NCI-H1105 (cell line): ENCODE measurements around the gene DYSF.
"Not testable (repeated sequence)": the region's sequence is repeated elsewhere in the genome, so short reads cannot be mapped to it uniquely, and the experiment has no call there.

ENCODE experiments used
- DNase-seq: peaks from one replicate; lab custom pipeline; 2025; lab: John Stamatoyannopoulos, UW

Gene DYSF

DNA sequence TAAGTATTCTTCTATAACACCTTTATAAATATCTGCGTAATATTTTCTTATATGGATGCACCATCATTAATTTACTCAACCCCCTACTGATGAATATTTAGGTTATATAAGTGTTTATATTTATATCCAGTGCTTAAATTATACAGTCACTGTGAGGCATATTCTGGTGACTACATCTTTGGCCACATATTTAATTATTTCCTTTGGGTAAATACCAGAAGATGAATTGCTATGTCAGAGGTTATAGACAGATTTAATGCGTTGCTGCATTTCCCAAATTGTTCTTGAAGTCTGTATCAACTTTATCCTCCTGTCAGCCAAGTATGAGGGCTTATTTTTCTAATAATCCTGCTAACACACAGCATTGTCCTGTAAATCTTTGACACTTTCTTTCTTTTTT lies 18.7 kb downstream of the DYSF start:
- DNase-seq: no peak

GRCh38 chr2:71473346-71474031 lies 20.1 kb downstream of the DYSF start:
- no peak for DNase-seq

DNA sequence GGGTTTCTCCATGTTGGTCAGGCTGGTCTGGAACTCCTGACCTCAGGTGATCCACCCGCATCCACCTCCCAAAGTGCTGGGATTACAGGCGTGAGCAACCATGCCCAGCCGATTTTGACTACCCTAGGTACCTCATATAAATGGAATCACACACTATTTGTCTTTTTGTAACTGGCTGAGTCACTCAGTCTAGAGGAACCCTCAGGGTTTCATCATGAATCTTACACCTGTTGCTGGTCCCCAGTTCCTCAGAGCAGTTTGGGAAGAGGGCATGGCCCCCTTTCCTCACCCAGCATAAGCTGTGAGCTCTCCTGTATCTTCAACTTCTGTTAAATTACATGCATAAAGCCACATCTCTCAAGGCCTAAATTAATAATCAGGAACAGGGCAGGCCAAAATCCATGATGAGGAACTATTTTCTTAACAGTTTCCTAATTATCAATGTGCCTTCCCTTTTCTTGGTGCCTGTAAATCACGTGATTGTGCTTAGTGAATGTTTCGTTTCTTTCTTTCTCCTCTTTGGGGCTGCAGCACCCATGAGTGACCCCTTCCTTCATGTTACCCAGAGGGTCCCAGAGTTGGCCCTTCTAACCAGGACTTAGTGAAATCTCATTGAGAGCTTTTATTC lies 20.9 kb downstream of the DYSF start:
- no peak for DNase-seq

DNA sequence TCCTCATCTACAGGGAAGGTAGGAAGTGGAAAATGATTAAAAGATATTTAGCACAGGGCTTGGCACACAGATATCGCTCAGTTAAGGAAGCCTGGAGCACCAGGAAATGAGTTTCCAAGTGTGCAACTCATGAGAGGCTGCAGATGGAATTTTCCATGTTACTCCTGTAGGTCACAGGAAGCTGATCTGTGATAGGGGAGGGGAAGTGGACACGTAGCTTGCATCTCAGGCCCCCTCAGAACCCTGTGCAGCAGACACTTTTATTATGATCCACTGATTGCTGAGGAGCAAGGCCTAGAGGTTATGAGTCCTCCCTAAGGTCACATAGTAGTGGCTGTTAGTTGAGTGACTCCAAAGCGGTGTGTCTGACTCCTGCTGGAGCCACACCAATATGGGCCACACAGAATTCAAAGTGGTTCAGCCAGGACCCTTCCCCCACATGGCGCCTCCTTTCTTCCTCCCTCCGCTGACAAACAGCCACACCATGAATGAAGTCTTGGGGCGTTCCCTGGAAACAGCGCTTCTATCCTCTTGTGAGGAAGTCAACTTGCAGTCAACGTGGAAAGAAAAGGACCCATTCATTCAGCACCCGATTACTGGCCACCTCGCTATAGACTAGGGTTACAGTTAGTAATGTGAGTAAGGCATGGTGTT lies 21.5 kb downstream of the DYSF start:
- no peak for DNase-seq

DNA sequence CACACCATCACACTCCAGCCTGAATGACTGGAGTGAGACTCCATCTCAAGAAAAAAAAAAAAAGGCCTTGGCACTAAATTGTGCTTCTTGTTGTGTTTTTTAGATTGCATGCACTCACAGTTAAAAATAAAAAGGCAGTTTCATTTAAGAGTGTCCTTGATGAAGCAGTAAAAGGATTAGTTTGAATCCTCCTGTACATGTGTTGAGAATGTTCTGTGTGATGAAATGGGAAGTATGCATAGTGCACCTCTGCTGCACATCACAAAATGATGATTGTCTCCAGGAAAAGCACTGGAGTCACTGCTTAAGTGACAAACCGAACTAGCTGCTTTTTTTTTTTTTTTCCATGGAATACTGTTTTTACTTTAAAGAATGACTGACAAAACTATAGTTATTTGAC lies 23.1 kb downstream of the DYSF start:
- no peak for DNase-seq

GRCh38 chr2:71477231-71477691 lies 23.9 kb downstream of the DYSF start:
- DNase-seq: no peak

- no peak for DNase-seq
These were observed 25.4 kb downstream of the DYSF start for GRCh38 chr2:71478806-71479205.

DNA sequence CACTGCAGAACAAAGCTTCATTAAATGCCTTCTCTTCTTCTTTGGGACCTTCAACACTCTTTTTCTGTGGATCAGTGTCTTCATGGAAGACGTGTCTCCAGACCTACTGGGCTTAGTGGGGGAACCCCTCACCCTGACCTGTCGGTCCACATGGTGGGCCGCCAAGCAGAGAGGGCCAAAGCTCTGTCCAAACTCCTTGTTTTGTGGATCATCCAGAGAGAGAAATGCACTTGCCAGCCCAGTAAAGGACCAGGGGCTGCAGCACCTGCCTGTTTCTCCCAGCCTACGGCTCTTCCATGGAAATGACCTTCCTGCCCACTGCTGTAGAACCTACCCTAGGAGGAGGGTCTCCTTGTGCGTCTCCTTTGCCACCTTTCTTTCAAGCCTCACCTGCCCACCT lies 25.9 kb downstream of the DYSF start:
- no peak for DNase-seq

DNA sequence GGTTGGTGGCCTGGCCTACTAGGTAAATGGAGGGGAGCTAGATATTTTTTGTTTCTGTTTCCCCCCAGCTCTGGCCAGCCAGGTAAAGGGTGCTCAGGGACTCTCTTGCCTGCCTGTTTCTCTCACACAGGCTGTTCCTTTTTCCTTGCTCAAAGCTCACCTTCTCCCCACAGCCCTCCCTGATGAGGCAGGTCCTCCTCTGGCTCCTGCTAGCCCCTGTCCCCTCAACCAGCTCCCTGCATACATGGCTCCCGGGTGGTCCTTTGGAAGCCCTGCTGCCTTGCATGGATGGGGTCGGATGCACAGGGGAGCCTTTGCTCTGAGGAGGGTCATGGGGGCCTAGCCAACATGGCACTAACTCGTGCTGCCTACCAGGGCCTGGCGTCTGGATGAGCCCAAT lies 27.8 kb downstream of the DYSF start:
- DNase-seq: no peak

- no peak for DNase-seq
These were observed 28.7 kb downstream of the DYSF start for GRCh38 chr2:71482055-71482454.

DNA sequence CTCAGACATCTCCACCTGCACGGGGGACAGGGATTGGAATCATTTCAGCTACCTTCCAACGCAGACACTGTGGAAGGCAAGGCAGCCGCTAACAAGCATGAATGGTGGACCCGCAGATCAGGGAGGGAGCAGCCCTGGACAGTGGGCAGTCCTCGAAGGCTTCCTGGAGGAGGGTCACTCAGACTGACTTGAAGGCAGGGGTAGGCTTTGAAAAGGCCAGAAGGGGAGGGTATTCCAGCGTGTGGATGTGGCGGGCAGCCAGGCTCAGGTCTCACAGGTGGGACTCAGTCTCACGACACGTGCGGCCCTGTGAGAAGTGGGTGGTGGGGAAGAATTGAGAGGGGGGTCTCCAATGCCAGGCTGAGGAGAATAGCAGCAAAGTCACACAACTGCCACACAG lies 29.9 kb downstream of the DYSF start:
- DNase-seq: no peak

DNA sequence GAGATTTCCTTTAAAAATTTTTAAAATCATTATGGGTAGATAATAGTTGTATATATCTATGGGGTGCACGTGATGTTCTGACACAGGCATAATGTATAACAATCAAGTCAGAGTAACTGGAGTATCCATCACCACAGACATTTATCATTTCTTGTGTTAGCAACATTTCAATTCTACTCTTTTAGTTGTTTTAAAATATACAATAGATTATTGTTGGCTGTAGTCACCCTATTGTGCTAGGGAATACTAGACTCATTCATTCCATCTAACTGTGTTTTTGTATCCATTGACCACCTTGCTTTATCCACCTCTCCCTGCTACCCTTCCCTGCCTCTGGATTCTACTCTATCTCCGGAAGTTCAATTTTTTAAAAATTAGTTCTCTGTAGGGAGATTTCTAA lies 31.0 kb downstream of the DYSF start:
- DNase-seq: no peak

DNA sequence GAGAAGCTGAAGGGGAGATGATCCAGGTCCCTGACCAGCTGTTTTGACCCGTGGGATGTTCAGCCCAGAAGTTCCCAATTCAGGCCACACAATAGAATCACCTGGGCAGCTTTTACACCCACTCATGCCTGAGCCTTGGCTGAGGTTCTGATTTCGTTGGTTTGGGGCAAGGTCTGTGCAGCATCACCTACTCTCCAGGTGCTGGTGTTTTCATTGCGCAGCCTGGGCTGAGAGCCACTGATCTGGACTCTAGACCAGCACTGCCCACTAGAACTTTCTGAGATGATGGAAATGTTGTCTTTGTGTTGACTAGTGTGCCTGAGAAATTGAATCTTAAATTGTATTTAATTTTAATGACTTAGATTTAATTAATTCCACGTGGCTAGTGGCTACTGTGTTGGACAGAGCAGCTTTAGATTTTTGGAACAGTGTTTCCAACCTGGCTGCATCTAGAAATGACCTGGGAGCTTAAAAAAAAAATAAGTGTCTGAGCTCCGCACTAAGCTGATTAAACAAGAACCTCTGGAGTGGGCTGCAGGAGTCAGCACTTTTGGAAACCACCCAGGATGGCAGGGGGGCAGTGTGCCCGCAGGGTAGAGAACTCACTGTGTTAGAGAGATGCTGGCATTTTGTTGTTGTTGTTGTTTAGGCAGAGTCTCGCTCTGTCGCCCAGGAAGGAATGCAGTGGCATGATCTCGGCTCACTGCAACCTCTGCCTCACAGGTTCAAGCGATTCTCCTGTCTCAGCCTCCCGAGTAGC lies 33.7 kb downstream of the DYSF start:
- no peak for DNase-seq

GRCh38 chr2:71491551-71491950 lies 38.2 kb downstream of the DYSF start:
- DNase-seq: not testable (repeated sequence)

DNA sequence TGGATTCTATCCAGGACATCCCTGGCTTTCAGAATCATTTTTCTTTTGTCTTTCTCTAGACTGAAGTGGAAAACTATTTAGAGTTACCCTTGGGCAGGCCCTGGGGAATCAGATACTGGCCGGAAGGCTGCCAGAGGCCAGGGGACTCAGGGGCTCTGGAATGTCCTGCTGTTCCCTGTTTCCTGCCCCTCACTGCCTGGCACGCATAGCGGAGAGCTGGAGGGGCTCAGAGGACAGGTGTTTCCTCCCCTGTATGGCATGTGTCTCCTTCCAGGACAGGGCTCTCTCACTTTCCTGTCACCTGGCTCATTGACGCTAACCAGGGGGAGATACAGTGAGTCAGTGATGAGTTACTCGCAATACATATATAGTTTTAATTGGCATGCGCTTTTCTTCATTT lies 38.8 kb downstream of the DYSF start:
- DNase-seq: no peak

DNA sequence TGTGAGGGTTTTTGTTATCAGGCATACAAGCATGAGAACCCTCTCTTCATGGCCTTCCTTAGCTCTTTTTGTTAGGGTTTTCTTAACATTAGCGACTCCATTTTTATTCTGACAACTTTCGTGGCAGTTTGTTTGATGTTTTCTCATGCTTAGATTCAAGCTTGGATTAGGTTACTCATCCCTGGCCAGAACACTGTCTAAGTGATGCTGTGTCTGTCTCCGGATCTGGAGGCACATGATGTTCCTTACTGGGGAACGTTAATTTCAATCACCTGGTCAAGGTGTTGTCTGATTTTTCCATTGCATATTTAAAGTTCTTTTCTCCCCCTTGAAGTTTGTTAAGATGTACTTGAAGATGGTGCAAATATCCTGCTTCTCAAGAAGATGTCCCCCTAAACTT lies 40.7 kb downstream of the DYSF start:
- DNase-seq: no peak

GRCh38 chr2:71494523-71495155 lies 41.3 kb downstream of the DYSF start:
- DNase-seq: no peak

DNA sequence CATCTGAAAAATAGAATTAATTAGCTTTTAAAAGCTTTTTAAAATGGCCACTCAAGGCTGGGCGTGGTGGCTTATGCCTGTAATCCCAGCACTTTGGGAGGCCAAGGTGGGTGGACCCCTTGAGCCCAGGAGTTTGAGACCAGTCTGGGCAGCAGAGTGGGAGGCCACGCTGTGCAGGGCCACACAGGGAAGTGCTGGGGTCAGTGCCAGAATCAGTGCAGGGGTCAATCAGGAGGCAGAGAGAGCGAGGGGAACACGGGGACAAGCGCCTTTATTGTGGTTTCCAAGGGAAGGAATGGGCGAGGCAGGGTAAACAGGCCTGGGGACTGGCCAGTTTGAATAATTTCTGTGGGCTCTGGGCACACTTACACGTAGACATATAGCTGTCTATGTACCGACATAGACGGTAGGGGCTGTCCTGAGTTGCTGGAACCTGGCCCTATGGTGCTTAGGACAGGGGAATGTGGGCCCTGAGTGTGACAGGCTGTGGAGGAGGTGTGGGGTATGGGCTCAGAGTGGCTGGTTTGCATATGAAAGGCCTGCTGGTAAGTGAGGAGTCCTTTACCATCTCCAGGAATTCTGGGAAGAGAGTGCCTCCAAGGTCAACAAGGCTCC lies 42.9 kb downstream of the DYSF start:
- DNase-seq: no peak

GRCh38 chr2:71498261-71498701 lies 44.9 kb downstream of the DYSF start:
- DNase-seq: no peak

DNA sequence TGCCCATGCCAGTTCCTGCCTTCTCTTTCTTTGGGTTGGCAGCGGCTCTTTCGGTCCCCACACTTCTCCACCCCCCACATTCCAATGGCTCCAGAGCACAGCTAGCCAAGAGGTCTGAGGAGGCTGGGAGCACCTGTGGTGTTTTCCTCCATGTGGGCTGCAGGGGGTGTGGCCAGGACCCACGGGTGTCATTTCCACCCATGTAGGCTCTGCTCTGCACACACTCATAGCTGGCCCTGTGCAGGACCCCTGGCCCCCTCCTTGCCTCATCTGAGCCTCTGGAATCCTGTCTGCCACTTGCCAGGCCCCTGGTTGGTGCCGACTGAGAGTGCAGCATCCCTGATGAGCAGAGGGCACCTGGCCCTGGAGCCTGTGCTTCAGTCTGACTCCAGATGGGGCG lies 46.3 kb downstream of the DYSF start:
- DNase-seq: no peak

- DNase-seq: no peak
These were observed 47.2 kb downstream of the DYSF start for GRCh38 chr2:71500426-71501079.
